Measurements from ENCODE around the gene TSPAN5. TPM values are rescaled to one million over a fixed set of nuclear protein-coding genes. Genes with fewer than 3 reads are reported as not detected.
A peak's percentile ranks its signal among the peaks of the same experiment; 100 is the strongest.

The TSPAN5 gene
- total and polyA plus RNA-seq, 4 experiments from 2014 or later, result 16.8 to 40.4 (median 25.7) TPM

- Histone ChIP-seq H3K4me1 (ENCODE audit: insufficient read depth, low read length) (peaks cover 6% of the 10 kb centered on the region), H3K27ac (ENCODE audit: low read depth, low read length) (no peak overlapping the region), H3K9me3 (ENCODE audit: control insufficient read depth in 1 of 2, low read length in 2 of 2) (no peaks in the 10 kb centered on the region), H3K27me3 (ENCODE audit: insufficient read depth, low read length) (no peaks in the 10 kb centered on the region), H3K4me3 (ENCODE audit: low read length in 2 of 2) (no peak overlapping the region), H3K36me3 (ENCODE audit: insufficient read depth, low read length) (no peaks in the 10 kb centered on the region)
- no peaks in the 10 kb centered on the region for H3K9me3 Mint-ChIP-seq
- ChIA-PET CTCF (ENCODE audit: partially characterized antibody) (no interaction called here), POLR2A (ENCODE audit: partially characterized antibody) (no interaction called here)
- H3K4me1 Mint-ChIP-seq, result peaks cover 6 to 17% (median 10%) of the 10 kb centered on the region in 4 donors
- no peak overlapping the region for H3K27ac Mint-ChIP-seq
- intact Hi-C loops (cut with micrococcal nuclease), result no loop called here
- no peaks in the 10 kb centered on the region for H3K27me3 Mint-ChIP-seq
- DNase-seq, result no peak
- peak overlapping the region in 1 of 8 donors; percentile 11 for H3K4me3 Mint-ChIP-seq
- H3K36me3 Mint-ChIP-seq, result no peaks in the 10 kb centered on the region
Measured at GRCh38 chr4:98674404-98675173, 16.2 kb upstream of the TSPAN5 start.

- H3K36me3 Mint-ChIP-seq, result no peaks in the 10 kb centered on the region
- ChIA-PET CTCF (ENCODE audit: partially characterized antibody) (no interaction called here), POLR2A (ENCODE audit: partially characterized antibody) (no interaction called here)
- H3K4me1 Mint-ChIP-seq, result peaks cover 6 to 17% (median 10%) of the 10 kb centered on the region in 4 donors
- H3K9me3 ChIP-seq (ENCODE audit: control insufficient read depth in 1 of 2, low read length in 2 of 2), result no peaks in the 10 kb centered on the region
- H3K27ac ChIP-seq (ENCODE audit: low read depth, low read length), result no peak overlapping the region
- H3K27me3 Mint-ChIP-seq, result no peaks in the 10 kb centered on the region
- H3K27ac Mint-ChIP-seq, result no peak overlapping the region
- peaks cover 6% of the 10 kb centered on the region for H3K4me1 ChIP-seq (ENCODE audit: insufficient read depth, low read length)
- no peaks in the 10 kb centered on the region for H3K36me3 ChIP-seq (ENCODE audit: insufficient read depth, low read length)
- H3K4me3 Mint-ChIP-seq, result no peak overlapping the region
- H3K27me3 ChIP-seq (ENCODE audit: insufficient read depth, low read length), result no peaks in the 10 kb centered on the region
- DNase-seq, result no peak
- intact Hi-C loops (cut with micrococcal nuclease), result no loop called here
- no peaks in the 10 kb centered on the region for H3K9me3 Mint-ChIP-seq
- H3K4me3 ChIP-seq (ENCODE audit: low read length in 2 of 2), result no peak overlapping the region
Measured at GRCh38 chr4:98673978-98674377, 15.6 kb upstream of the TSPAN5 start.

GRCh38 chr4:98673288-98673644 lies 14.9 kb upstream of the TSPAN5 start:
- peaks cover 6% of the 10 kb centered on the region for H3K4me1 ChIP-seq (ENCODE audit: insufficient read depth, low read length)
- Mint-ChIP-seq H3K4me1 (peaks cover 6 to 17% (median 10%) of the 10 kb centered on the region in 4 donors), H3K36me3 (no peaks in the 10 kb centered on the region), H3K27me3 (no peaks in the 10 kb centered on the region), H3K9me3 (no peaks in the 10 kb centered on the region), H3K27ac (peak overlapping the region in 1 of 7 donors; percentile 52), H3K4me3 (peak overlapping the region in 1 of 8 donors; percentile 13)
- H3K4me3 ChIP-seq (ENCODE audit: low read length in 2 of 2), result no peak overlapping the region
- intact Hi-C loops (cut with micrococcal nuclease), result no loop called here
- H3K9me3 ChIP-seq (ENCODE audit: control insufficient read depth in 1 of 2, low read length in 2 of 2), result no peaks in the 10 kb centered on the region
- ChIA-PET CTCF (ENCODE audit: partially characterized antibody) (no interaction called here), POLR2A (ENCODE audit: partially characterized antibody) (no interaction called here)
- DNase-seq, result no peak
- H3K27ac ChIP-seq (ENCODE audit: low read depth, low read length), result no peak overlapping the region
- no peaks in the 10 kb centered on the region for H3K27me3 ChIP-seq (ENCODE audit: insufficient read depth, low read length)
- H3K36me3 ChIP-seq (ENCODE audit: insufficient read depth, low read length), result no peaks in the 10 kb centered on the region

- H3K4me3 Mint-ChIP-seq, result peak overlapping the region in 2 of 8 donors; percentile 1 to 13
- H3K9me3 ChIP-seq (ENCODE audit: control insufficient read depth in 1 of 2, low read length in 2 of 2), result no peaks in the 10 kb centered on the region
- no peaks in the 10 kb centered on the region for H3K27me3 ChIP-seq (ENCODE audit: insufficient read depth, low read length)
- ChIA-PET POLR2A (ENCODE audit: partially characterized antibody) (no interaction called here), CTCF (ENCODE audit: partially characterized antibody) (no interaction called here)
- intact Hi-C loops (cut with micrococcal nuclease), result no loop called here
- H3K4me1 ChIP-seq (ENCODE audit: insufficient read depth, low read length), result peaks cover 6% of the 10 kb centered on the region
- no peaks in the 10 kb centered on the region for H3K27me3 Mint-ChIP-seq
- no peak for DNase-seq
- no peak overlapping the region for H3K27ac ChIP-seq (ENCODE audit: low read depth, low read length)
- H3K27ac Mint-ChIP-seq, result peak overlapping the region in 1 of 7 donors; percentile 52
- no peak overlapping the region for H3K4me3 ChIP-seq (ENCODE audit: low read length in 2 of 2)
- H3K9me3 Mint-ChIP-seq, result no peaks in the 10 kb centered on the region
- no peaks in the 10 kb centered on the region for H3K36me3 ChIP-seq (ENCODE audit: insufficient read depth, low read length)
- no peaks in the 10 kb centered on the region for H3K36me3 Mint-ChIP-seq
- H3K4me1 Mint-ChIP-seq, result peaks cover 6 to 17% (median 10%) of the 10 kb centered on the region in 4 donors
Measured at GRCh38 chr4:98672583-98673287, 14.3 kb upstream of the TSPAN5 start.

- H3K27ac Mint-ChIP-seq, result no peak overlapping the region
- Histone ChIP-seq H3K27me3 (ENCODE audit: insufficient read depth, low read length) (no peaks in the 10 kb centered on the region), H3K36me3 (ENCODE audit: insufficient read depth, low read length) (no peaks in the 10 kb centered on the region), H3K4me3 (ENCODE audit: low read length in 2 of 2) (no peak overlapping the region), H3K27ac (ENCODE audit: low read depth, low read length) (no peak overlapping the region), H3K4me1 (ENCODE audit: insufficient read depth, low read length) (peaks cover 6% of the 10 kb centered on the region), H3K9me3 (ENCODE audit: control insufficient read depth in 1 of 2, low read length in 2 of 2) (no peaks in the 10 kb centered on the region)
- no peaks in the 10 kb centered on the region for H3K27me3 Mint-ChIP-seq
- no peak overlapping the region for H3K4me3 Mint-ChIP-seq
- H3K9me3 Mint-ChIP-seq, result no peaks in the 10 kb centered on the region
- intact Hi-C loops (cut with micrococcal nuclease), result no loop called here
- POLR2A ChIA-PET (ENCODE audit: partially characterized antibody), result interaction anchor here (0.7 to 0.9 kb wide), 2 partner anchors 13 to 23 kb away, joined by 3 to 4 read pairs; partner anchors contain the start of gene TSPAN5
- no peaks in the 10 kb centered on the region for H3K36me3 Mint-ChIP-seq
- CTCF ChIA-PET (ENCODE audit: partially characterized antibody), result no interaction called here
- H3K4me1 Mint-ChIP-seq, result peaks cover 6 to 17% (median 9%) of the 10 kb centered on the region in 4 donors
- DNase-seq, result no peak
Measured at GRCh38 chr4:98671131-98671530, 12.7 kb upstream of the TSPAN5 start.

GRCh38 chr4:98670186-98670585 lies 11.8 kb upstream of the TSPAN5 start:
- POLR2A ChIA-PET (ENCODE audit: partially characterized antibody), result interaction anchor here (0.9 to 1.0 kb wide), 3 partner anchors 12 to 36 kb away, joined by 3 to 4 read pairs (median 3); partner anchors contain the start of gene TSPAN5
- H3K4me3 ChIP-seq (ENCODE audit: low read length in 2 of 2), result no peak overlapping the region
- Mint-ChIP-seq H3K4me3 (no peak overlapping the region), H3K9me3 (no peaks in the 10 kb centered on the region), H3K27ac (no peak overlapping the region), H3K27me3 (no peaks in the 10 kb centered on the region), H3K36me3 (no peaks in the 10 kb centered on the region), H3K4me1 (peaks cover 6 to 22% (median 9%) of the 10 kb centered on the region in 4 donors)
- DNase-seq, result no peak
- H3K27ac ChIP-seq (ENCODE audit: low read depth, low read length), result no peak overlapping the region
- intact Hi-C loops (cut with micrococcal nuclease), result no loop called here
- H3K27me3 ChIP-seq (ENCODE audit: insufficient read depth, low read length), result no peaks in the 10 kb centered on the region
- H3K4me1 ChIP-seq (ENCODE audit: insufficient read depth, low read length), result peaks cover 6% of the 10 kb centered on the region
- no peaks in the 10 kb centered on the region for H3K36me3 ChIP-seq (ENCODE audit: insufficient read depth, low read length)
- no peaks in the 10 kb centered on the region for H3K9me3 ChIP-seq (ENCODE audit: control insufficient read depth in 1 of 2, low read length in 2 of 2)
- CTCF ChIA-PET (ENCODE audit: partially characterized antibody), result no interaction called here

GRCh38 chr4:98669577-98669976 lies 11.2 kb upstream of the TSPAN5 start:
- ChIA-PET CTCF (ENCODE audit: partially characterized antibody) (no interaction called here), POLR2A (ENCODE audit: partially characterized antibody) (interaction anchor here (0.9 to 1.0 kb wide), 2 partner anchors 17 to 200 kb away, joined by 3 read pairs; no protein-coding TSS in a partner anchor)
- intact Hi-C loops (cut with micrococcal nuclease), result no loop called here

More at GRCh38 chr4:98669577-98669976, 11.2 kb upstream of the TSPAN5 start:
- Histone ChIP-seq H3K4me3 (ENCODE audit: low read length in 2 of 2) (no peak overlapping the region), H3K36me3 (ENCODE audit: insufficient read depth, low read length) (no peaks in the 10 kb centered on the region), H3K4me1 (ENCODE audit: insufficient read depth, low read length) (peaks cover 12% of the 10 kb centered on the region), H3K9me3 (ENCODE audit: control insufficient read depth in 1 of 2, low read length in 2 of 2) (no peaks in the 10 kb centered on the region), H3K27ac (ENCODE audit: low read depth, low read length) (no peak overlapping the region), H3K27me3 (ENCODE audit: insufficient read depth, low read length) (no peaks in the 10 kb centered on the region)
- Mint-ChIP-seq H3K27me3 (no peaks in the 10 kb centered on the region), H3K4me1 (peaks cover 7 to 28% (median 12%) of the 10 kb centered on the region in 4 donors), H3K27ac (no peak overlapping the region), H3K4me3 (no peak overlapping the region), H3K36me3 (no peaks in the 10 kb centered on the region), H3K9me3 (no peaks in the 10 kb centered on the region)
- DNase-seq, result no peak
